Hematopoietic multipotent progenitor cell treated with erythropoietin and hydrocortisone succinate and interleukin-3 and kit ligand, for 15 days (in vitro differentiated cells): ENCODE results near the gene ARHGAP1.

Experiments used
- DNase-seq: peaks from one replicate; pipeline ENCODE4 v3.0.0-alpha.2; 2015; ENCODE audit warnings: low spot score

The ARHGAP1 gene

GRCh38 chr11:46693597-46694012, 6.8 kb downstream of the ARHGAP1 start:
- no peak for DNase-seq

GRCh38 chr11:46692450-46692849, 8.0 kb downstream of the ARHGAP1 start:
- DNase-seq, result no peak

- no peak for DNase-seq
Measured at GRCh38 chr11:46690702-46691101, 9.7 kb downstream of the ARHGAP1 start.

GRCh38 chr11:46686886-46687795, 13.3 kb downstream of the ARHGAP1 start:
- no peak for DNase-seq

- no peak for DNase-seq
Measured at GRCh38 chr11:46684367-46684766, 16.1 kb downstream of the ARHGAP1 start.

GRCh38 chr11:46682773-46683752, 17.4 kb downstream of the ARHGAP1 start:
- no peak for DNase-seq

- DNase-seq, result no peak
Measured at GRCh38 chr11:46681814-46682213, 18.6 kb downstream of the ARHGAP1 start.

GRCh38 chr11:46680815-46681214, 19.6 kb downstream of the ARHGAP1 start:
- DNase-seq, result no peak

- DNase-seq, result no peak
Measured at GRCh38 chr11:46680164-46680760, 20.2 kb downstream of the ARHGAP1 start.

GRCh38 chr11:46679241-46680163, 20.9 kb downstream of the ARHGAP1 start:
- DNase-seq, result no peak

GRCh38 chr11:46678741-46679130, 21.7 kb downstream of the ARHGAP1 start:
- DNase-seq, result no peak

GRCh38 chr11:46677991-46678740, 22.3 kb downstream of the ARHGAP1 start:
- no peak for DNase-seq

- no peak for DNase-seq
Measured at GRCh38 chr11:46677169-46677568, 23.2 kb downstream of the ARHGAP1 start.

GRCh38 chr11:46676436-46677158, 23.8 kb downstream of the ARHGAP1 start:
- no peak for DNase-seq

GRCh38 chr11:46675949-46676348, 24.5 kb downstream of the ARHGAP1 start:
- DNase-seq, result no peak

GRCh38 chr11:46675288-46675851, 25.0 kb downstream of the ARHGAP1 start:
- no peak for DNase-seq

GRCh38 chr11:46674463-46675287, 25.7 kb downstream of the ARHGAP1 start:
- DNase-seq, result no peak

GRCh38 chr11:46673713-46674462, 26.5 kb downstream of the ARHGAP1 start:
- DNase-seq, result no peak
